SKM-1 treated with dmso at 0.1 percent for 144 hours (cell line): ENCODE results near the gene ATP6V1A.

Source experiments
- DNase-seq: peaks from one replicate; lab custom pipeline; 2025; ENCODE audit not compliant: unreplicated experiment; lab: John Stamatoyannopoulos, UW

ATP6V1A gene

DNA sequence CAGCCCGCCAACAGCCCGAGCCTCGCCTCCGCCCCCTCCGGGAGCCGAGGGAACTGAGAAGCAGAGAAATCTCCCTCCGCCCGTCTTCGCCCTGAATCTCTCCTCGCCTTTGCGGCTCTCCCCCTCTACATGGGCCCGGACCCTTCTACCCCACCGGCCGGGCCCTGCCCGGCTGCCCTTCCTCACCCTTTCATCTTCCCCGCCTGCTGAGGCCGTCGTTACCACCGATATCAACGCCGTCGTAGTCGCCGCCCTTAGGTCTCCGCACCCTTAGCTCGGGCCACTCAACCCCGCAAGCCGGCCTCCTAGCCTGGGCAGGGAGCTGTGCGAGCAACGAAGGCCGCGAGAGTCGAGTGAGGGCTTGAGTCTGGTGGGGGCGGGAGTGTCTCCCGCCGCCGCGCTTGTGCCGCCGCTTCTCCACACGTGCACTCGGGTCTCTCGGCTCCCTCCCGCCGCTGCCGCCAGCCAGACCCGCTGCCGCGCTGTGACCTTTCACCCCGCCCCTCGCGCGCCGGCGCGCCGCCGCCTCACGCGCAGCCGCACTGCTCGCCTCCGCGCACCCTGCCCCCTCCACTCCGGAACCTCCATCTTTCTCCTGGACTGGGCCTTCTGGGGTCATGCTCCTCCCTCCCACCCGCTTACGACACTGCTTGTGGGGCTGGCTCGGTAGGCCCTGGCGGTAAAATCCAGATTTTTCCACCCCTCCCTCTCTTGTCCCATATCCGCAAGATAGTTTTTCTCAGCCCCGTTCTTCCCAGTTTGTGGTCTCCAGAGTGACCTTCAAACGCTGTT, 883 bp upstream of the ATP6V1A start, which contains the start of gene NAA50:
Gene NAA50, minus strand, starts transcription at position 494 of the 792 bp plus-strand sequence. Its CDS starts 300 bp downstream, at position 194.
- DNase-seq: peak; percentile 91

DNA sequence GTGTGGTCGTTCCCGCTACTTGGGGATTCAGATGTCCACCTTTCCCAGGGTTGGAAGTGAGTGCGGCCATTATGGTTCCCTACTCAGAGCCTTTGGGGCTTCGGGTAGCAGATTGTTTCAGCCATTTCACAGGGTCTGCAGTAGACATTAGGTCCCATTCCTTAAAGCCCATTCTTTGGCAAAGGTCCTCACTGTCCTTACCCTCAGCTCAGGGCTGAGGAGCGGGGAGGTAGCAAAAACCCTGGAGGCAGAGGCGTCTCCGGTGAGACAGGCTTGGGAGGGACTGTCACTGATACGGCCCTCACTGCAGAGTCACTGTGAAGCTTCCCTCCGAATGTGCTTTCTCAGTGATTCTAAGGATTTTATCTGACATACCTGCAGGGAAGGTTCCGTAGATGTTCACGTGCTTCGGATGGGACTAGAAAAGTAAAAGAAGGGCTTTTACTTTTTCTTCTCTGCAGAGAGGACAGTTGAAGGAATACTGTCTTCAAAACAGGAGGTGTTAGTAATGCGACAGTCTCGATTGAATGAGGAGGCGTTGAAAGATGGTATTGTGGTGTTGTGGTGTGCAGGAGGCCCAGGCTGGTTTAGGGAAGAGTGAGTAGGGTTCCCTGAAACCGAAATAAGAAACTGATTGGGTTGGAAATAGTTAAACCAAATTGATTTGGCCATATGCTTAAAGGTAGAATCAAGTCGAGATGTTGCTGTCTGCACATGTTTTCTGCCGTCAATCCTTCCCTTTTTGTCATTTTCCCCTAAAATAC, 630 bp downstream of the ATP6V1A start:
- peak; percentile 5 for DNase-seq

DNA sequence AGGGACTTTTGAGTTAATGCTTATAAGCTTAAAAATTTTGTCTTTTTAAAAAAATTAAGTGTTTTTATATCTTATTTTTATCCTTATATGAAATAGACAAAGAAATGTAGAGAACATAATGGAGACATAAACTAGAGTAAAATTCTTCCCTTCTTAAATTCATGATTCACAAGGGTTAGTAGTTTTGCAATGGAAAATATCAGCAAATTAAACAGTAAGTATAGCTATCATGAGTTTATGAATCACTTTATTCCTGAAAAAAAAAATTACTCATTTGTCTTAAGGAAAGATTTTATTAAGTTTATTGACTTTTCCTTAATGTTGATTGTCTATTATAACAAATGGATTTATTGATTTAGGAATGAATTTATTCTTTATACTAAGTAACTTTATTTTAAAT, 4.3 kb downstream of the ATP6V1A start:
- no peak for DNase-seq

DNA sequence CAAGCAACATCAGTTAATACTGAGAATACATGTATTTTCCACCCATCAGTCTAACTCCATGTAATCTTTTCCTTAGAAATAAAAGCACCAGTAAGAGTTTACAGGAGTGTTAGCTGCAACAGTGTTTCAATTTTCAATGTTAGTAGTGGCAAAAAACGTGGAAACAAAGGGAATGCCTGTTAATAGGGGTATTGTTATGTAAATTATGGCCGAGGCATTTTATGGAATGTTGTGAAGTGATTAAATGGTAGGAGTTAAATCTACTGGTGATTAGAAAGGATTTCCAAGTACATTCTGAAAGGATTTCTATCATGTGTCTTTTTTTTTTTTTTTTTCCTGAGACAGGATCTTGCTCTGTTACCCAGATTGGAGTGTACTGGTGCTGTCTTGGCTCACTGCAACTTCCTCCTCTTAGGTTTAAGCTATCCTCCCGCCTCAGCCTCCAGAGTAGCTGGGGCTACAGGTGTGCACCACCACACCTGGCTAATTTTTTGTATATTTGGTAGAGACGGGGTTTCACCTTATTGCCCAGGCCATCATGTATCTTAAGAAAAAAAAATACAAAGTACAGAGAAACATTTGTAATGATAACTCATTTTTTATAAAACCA, 6.6 kb downstream of the ATP6V1A start:
- no peak for DNase-seq

DNA sequence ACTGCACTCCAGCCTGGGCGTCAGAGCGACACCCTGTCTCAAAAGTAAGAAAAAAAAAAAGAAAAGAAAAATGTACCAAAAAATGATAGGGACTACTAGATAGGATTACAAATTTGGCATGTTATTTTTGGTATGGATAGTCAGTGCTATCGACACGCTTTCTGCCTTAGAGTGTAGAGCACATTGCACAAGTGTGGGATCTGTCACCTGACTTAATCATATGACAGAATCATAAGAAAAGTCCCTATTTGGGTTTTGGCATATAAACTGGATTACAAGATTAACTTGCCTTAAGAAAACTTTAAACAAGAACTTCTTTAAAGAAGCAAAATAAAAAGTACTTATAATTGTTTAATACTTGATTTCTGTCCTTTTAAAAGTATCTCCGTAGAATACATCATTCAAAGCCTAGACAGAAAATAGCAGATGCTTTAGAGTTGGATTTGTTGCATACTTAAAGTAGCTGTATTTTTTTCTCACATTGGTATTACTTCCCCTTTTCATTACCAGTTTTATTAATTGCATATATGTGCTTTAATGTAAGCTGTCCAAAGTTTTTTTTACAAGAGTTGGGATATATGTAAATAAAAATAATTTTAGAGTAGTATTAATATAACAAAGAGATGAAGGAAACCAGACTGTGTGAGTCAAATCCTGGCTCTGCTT, 7.8 kb downstream of the ATP6V1A start:
- no peak for DNase-seq

DNA sequence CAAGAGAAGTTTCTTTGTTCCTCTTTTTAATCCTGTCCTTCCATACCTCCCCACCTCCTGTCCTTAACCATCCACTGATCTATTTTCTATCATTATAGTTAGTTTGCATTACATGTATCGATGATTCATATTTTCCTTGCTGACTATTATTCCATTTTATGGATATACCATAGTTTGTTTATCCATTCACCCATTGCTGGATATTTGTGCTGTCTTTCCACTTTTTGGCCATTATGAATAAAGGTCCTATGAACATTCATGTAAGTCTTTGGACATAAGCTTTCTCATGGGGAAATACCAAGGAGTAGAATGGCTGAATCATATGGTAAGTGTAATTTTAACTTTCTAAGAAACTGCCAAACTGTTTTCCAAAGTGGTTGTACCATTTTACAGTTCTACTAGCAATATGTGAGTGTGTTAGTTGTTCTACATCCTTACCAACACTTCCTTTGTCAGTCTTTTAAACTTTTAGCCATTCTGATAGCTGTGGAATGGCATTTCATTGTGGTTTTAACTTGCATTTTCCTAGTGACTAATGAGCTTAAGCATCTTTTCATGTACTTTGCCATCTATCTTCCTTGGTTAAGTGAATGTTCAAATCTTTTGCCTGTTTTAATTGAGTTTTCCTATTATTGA, 11.7 kb downstream of the ATP6V1A start:
- no peak for DNase-seq

DNA sequence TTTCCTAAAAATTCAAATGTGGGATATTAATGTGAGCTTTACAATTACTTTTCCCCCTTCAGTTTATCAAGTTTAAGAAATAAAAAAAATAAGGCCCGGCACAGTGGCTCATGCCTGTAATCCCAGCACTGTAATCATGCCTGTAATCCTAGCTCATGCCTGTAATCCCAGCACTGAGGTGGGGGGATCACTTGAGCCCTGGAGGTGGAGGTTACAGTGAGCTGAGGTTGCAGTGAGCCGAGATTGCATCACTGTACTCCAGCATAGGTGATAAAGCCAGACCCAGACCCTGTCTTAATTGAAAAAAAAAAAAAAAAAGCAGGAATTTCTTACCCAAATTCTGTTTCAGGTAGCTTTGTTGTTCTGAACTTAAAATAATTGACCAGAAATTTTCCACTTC, 17.9 kb downstream of the ATP6V1A start:
- no peak for DNase-seq

DNA sequence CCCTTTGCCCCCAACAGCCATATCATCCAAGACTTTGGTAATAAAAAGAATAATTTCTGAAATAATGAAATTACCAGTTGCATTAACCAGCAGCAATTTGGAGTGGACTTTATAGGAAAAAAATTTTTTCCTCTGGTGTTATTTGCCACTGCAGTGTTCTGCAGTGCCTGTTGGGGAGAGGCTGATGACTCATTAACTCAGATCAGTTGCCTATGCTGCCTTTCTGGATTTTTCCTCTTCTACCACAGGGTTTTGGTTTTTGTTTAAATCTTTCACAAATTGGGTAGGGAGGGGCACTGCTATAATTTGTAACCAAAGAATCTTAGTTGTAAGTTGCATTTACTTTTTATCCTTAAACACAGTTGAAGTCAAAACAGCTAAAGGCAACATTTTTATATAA, 22.7 kb downstream of the ATP6V1A start:
- no peak for DNase-seq

DNA sequence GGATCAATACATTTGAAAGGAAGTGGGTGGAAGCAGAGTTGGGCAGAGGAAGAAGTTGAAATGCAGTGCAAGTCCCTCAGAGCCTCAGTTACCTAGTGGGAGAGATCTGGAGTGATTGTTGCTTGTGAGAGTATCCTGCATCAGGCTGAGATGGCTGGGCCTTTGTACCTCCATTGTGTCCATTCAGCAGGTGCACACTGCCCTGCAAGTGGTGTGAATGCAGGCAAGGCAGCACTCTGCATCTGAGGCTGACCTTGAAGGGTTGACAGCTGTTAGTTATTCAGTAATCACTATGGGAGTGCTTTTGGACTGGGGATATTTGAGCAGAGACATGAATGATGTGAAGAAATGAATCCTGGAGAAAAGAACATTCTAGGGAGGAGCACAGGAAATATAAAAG, 25.2 kb downstream of the ATP6V1A start:
- no peak for DNase-seq

DNA sequence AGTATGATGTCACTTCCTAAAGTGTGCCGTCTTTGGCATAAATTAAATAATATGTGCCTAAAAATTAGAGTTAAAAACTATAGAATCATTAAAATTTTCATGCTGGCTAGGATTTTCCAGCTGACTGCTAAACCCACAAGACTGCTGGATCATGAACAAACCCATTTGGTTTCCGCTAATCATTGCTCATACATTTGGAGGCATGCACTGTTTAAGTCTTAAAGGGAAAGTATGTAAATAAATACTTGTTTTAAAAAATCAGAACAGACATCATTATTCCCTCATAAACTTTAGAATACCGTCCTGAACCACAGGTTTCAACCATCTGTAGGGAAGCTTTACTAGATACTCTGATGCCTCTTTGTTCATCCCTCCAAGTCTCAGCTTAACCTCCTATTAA, 26.5 kb downstream of the ATP6V1A start:
- no peak for DNase-seq

DNA sequence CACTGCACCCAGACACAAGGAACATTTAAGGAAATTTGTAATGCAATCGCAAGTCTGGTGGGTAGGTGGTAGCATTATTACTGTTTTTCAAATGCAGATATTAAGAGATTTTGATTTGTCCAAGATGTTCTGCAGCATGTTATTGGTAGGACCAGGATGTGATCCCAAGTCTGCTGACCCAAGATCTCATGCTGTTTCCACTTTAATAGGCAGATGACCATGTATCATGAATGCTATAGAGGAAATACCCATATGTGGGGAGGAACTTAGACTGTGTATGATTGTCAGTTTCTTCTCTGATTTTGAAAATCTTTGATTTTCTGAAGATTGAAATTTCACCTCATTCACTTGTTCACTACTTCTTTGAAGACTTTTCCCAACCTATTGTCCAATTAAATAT, 28.7 kb downstream of the ATP6V1A start:
- DNase-seq: no peak

DNA sequence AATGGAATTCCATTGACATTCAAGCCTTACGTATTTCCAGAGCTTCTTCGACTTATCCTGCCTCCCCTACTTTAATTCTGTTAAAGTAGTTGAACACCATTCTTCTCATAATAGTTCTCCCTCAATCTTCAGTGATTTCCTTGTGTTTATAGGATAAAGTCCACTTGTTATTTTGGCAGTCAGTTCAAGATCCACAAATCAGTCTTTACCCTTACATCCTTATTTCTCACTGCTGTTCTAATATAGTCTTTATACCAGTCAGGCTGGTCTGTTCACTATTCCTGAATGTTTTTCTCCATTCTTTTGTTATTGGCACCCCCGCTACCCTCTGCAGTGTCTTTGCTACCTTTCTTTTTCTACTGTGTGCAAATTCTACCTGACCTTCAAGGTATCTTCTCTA, 29.7 kb downstream of the ATP6V1A start:
- no peak for DNase-seq

DNA sequence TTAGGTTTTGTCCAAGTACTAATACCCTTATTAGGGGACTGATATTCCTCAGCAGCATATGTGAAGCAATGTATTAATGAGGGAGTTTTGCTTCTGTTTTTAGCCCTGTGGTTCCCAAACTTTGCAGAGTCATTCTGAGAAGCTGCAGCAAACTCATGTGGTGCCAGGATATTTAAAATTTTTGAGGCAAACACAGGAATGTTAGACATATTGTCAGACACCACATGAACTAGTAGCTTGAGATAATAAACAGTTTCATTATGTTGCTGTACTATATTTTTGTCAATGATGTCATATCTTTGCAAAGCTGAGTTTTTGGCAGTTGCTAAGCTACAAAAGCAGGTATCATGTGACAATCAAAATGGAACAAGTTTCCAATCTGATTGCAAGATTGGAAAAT, 36.6 kb downstream of the ATP6V1A start:
- peak; percentile 24 for DNase-seq

DNA sequence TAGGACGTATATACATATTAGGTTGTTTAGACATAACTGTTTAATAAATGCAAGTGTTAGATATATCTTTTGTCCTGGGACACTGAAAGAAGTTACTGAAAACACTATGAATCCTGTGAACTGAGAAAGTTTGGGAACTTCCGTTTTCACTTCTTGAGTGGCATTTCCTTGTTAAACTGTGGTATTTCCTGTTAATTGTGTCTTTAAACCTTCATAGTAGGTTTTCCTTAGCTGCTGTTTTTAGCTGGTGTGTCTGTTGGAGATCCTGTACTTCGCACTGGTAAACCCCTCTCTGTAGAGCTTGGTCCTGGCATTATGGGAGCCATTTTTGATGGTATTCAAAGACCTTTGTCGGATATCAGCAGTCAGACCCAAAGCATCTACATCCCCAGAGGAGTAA, 37.1 kb downstream of the ATP6V1A start:
- no peak for DNase-seq

DNA sequence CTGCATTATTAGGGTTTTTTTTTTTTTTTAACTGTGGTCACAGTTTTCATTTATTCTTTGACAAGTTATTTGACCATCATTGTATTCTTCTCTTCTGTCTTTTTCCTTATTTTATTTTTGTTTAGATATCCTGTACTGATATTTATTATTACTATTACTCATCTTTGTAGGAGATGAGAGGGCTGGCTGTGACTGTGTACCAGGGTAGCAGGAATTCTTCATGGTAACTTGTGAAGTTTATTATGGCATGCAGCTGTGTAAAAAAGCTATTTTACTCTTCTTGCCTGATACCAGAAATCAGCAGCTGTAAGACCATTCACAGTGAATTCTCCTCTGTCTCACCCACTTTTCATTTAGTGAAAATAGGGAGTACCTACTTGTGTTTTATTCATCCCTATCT, 44.5 kb downstream of the ATP6V1A start:
- no peak for DNase-seq

DNA sequence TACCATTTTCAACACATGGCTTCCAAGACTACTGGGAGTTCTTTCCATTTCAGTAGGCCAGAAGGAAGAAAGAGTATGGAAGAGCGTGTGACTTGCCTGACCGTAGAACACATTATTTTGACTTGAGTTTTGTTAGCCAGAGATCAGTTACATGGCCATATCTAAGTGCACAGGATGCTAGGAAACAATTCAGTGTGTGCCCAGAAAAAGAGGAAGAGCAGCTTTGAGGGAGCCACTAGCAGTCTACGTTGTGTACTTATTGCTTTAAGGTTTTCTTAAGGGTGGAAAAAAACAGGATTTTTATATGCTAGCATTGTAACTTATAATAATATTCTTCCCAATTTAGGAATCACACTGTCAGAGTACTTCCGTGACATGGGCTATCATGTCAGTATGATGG, 47.7 kb downstream of the ATP6V1A start:
- no peak for DNase-seq

DNA sequence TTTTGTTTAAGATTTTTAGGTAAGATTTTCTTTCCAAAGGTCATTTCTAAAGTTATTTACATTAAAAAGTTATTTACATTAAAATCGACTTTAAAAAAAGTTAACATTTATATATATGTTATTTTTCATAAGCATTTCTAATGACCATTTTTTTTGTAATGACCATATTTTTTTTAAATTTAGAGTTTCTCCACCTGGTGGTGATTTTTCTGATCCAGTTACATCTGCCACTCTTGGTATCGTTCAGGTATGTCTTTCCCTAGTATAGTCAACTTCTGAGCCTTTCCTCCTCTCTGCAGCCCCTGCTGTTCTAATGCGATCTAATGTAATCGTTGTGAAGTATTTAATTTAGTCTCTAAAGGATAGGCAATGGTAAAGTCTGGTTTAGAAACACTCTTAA, 48.9 kb downstream of the ATP6V1A start:
- DNase-seq: no peak

DNA sequence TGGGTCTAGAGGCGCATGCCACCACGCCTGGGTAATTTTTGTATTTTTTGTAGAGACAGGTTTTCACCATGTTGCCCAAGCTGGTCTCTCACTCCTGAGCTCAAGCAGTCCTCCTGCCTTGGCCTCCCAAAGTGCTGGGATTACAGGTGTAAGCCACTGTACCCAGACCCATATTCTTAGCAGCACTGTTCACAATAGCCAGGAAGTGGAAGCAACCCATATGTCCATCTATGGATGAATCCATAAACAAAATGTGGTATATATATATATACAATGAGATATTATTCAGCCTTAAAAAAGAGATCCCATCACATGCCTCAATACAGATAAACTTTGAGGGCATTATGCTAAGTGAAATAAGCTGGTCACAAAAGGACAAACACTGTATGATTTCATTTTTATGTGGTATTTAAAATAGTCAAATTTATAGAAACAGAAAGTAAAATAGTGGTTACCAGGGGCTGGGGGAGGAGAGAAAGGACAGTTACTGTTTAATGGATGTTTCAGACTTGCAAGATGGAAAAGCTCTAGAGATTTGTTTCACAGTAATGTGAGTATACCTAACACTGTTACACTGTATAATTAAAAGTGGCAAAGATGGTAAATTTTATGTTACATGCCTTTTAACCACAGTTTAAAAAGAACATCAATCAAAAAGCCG, 56.1 kb downstream of the ATP6V1A start:
- DNase-seq: no peak

DNA sequence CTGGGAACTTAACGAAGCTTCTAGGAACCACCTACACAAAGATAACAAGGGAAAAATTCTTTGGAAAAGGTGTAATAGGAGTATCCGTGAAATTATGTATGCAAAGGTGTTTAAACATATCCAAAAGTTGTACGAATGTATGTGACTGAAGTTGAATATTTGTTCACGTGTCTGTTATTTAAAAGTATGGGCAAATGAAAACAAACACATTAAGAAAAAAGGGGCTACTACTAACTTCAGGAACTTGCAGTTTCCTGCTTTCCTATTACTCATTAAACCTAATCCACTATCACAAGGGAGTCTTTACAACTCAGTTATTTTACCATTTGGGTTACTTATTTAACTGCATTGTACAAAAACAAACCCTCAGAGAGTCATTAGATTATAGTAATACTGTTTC, 57.8 kb downstream of the ATP6V1A start:
- no peak for DNase-seq

DNA sequence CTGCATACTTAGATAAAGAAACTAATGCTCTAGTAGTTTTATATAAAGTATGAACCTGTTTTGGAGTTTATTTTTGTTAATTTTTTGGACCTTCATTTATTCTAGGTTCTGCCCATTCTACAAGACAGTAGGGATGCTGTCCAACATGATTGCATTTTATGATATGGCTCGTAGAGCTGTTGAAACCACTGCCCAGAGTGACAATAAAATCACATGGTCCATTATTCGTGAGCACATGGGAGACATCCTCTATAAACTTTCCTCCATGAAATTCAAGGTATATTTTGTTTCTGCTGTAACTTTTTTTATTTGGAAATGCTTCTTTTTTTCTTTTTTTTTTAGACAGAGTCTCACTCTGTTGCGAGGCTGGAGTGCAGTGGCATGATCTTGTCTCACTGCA, 58.4 kb downstream of the ATP6V1A start:
- DNase-seq: no peak

DNA sequence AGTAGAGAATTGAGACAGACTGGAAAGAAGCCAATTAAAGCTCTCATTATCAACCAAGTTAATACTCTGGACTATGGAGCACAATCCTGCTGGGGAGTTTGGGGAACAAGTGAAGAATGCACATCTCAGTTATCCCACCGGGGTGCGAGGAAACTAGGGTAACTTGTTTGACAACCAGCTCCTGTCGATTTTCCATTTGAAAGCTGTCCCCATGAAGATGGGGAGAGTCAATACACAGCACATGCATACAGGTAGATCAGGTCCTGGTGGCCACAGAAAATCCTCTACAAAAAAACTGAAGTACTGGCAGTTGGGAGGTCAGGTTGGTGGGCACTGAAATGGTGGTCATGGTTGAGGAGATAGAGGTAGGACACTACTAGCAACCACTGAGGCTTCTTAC, 66.0 kb downstream of the ATP6V1A start:
- DNase-seq: no peak
